SKM-1 treated with dmso at 0.1 percent for 144 hours (cell line): Measurements from ENCODE around the gene CPNE2.

ENCODE experiments used
- DNase-seq: peaks from one replicate; lab custom pipeline; 2025; ENCODE audit not compliant: unreplicated experiment; lab: John Stamatoyannopoulos, UW

The CPNE2 gene

DNA sequence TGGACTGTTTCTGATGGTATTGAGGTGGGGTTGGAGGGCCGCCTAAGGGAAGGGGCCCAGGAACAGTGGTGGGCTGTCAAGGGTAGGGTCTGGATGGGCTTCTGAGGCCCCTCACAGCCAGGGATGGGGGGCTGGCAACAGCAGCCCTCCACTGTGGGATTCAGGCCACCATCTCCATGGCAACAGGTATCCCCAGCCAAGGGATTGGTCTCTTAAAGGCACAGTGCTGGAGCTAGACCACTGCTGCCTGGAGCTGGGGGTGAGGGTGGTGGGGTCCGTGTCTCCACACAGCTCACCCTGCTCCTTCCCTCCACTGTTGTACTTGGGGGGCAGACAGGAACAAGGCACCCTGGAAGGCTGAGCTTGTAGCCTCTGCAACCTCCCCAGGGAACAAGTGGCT lies 51.6 kb downstream of the CPNE2 start:
- no peak for DNase-seq

DNA sequence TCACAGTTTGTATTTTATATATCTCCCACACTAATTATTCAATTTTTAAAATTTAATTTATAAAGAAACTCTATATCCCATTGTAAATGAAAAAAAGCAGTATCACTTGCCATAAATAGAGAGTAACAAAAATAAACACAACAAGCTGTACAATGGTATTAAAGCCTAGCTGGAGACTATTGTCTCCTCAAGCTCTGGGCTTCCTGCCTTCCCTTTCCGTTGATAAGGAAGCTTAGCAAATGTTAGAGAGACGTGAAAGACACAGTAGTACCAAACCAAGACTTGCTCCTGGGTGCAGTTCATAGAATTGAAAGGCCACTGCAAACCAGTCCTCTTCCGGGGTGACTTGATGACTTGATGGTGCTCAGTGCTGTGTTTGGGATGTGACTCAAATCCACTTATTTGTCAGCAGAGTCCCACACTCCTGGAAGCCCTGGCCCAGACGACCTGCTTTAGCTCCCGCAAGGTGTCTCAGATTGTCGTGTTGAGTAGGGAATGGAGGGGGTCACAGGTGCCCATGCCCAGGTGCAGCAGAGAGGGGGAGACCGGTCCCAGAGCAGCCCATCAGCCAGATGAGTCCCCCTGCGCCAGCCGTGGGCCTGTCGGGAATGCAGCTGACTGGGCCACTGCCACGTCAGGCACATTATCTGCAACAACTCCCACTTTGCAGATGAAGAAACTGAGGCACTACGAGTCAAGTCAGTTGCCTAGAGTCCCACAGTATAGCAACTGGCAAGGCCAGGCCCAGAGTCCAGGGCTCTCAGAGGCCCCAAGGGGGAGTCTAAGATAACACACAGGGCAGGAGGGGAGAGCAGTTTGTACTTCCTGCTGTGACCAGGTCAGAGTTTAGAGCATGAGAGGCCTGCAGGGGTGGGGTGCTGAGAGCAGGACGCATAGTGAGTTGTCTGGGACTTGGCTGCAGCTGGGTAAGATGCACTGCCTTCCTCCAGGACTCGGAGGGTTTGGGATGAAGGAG lies 53.0 kb downstream of the CPNE2 start:
- no peak for DNase-seq

DNA sequence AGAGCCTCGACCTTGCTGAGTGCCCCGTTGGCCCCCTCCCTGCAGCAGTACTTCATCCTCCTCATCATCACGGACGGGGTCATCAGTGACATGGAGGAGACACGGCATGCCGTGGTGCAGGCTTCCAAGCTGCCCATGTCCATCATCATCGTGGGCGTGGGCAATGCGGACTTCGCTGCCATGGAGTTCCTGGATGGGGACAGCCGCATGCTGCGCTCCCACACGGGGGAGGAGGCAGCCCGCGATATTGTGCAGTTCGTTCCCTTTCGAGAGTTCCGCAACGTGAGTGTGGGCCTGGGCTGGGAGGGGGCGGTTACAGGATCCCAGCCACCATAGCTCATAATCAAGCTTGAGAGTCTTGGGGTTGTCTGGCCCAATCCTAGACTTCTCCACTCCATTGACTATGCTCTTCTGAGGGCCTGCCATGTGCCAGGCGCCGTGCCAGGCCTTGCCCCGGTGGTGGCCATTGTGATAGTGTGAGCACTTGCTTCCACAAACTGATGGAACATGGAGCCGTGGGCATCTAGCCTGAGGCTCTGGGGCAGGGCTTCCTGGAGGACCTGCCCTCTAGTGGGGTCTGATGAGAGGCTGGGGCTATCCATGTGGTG lies 53.8 kb downstream of the CPNE2 start:
- DNase-seq: no peak

DNA sequence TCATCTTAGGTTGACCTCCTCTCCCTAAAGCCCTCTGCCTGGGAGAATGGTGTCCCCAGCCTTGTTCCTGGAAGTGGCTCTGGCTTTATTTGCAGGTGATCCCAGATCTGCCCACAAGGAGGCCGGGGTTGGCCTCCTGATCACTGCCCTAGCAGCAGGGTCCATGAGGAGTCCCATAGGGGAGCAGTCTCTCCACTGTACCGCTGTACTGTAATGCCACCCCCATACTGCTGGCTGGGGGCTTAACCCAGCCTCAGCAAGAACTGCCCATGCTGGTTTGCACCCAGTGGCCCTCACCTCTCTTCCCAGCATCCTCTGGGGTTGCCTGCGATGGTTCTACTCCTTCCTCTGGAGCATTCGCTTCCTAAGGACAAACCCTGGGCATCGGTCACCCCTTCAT lies 54.4 kb downstream of the CPNE2 start:
- peak; percentile 6 for DNase-seq

- no peak for DNase-seq
These were observed 55.2 kb downstream of the CPNE2 start for GRCh38 chr16:57147381-57148221.

DNA sequence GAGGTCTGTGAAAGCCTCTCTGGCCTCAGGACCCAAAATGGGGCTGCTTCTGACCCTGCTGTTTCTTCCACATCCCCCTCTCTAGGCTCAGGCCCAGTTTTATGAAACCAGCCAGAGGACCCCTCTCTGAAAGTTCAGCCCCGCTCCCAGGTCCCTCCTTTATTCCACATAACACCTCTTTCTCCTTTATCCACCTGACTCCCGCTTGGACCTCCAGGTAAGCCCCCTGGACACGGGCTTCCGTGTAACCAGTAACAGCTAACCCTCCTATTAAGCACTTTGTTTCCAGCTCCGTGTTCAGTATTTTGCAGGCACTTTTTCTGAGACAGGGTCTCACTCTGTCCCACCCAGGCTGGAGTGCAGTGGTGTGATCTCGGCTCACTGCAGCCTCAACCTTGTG lies 56.1 kb downstream of the CPNE2 start:
- no peak for DNase-seq

GRCh38 chr16:57149391-57149790 lies 57.0 kb downstream of the CPNE2 start:
- no peak for DNase-seq

DNA sequence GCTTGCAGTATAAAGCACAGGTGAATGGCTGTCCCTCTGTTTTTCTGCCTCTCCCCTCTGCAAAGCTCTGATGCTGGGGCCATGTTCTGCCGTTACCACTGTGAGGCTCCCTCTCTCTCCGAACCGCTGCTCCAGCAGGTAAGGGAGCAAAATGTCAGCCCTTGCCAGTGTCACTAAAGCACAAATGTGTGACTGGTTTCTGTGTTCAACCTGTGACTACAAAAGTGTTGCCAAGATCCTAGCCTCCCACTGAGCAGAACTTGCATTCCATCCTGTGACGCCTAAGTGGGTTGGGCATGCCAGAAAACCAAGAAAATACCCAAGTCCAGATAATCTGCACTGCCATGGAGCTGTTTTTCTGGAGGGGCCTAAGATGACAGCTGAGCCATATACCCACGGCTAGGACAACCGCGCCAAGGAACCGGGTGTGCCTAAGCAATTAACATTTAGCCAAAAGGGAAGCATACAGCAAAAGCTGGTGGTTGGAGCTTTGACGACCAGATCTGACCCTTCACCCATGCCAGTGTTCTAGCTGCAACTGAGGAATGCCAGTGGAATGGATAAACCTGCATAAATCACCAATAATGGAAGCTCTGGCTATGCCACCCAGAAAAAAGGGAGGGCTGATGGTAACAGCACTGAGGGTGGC lies 58.4 kb downstream of the CPNE2 start:
- DNase-seq: no peak

GRCh38 chr16:57151369-57151768 lies 59.0 kb downstream of the CPNE2 start:
- DNase-seq: no peak

- no peak for DNase-seq
These were observed 60.0 kb downstream of the CPNE2 start for GRCh38 chr16:57152096-57153093.

DNA sequence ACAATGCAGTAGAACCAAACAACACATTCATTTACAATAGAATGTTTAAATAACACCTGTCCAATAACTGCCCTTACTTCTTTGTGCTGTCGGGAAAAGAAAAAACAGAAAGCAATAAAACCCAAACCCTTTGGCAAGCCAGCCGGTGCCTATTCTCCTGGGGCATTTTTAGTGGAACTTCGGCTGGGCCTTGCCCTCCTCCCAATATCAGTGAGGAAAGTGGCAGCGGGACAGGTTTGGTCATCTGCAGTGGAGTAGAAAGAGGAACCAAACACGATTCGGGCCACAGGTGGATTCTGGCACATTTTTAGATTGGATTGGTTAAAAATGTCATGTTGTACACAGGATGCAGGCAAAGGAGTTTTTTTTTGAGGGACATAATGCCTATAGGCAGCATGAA lies 61.5 kb downstream of the CPNE2 start:
- no peak for DNase-seq

- no peak for DNase-seq
These were observed 63.4 kb downstream of the CPNE2 start for GRCh38 chr16:57155702-57156350.

GRCh38 chr16:57156351-57156703 lies 63.9 kb downstream of the CPNE2 start:
- DNase-seq: no peak

- DNase-seq: no peak
These were observed 65.2 kb downstream of the CPNE2 start for GRCh38 chr16:57157533-57157932.

- DNase-seq: no peak
These were observed 67.1 kb downstream of the CPNE2 start for GRCh38 chr16:57159447-57159846.

- no peak for DNase-seq
These were observed 71.5 kb downstream of the CPNE2 start for GRCh38 chr16:57163842-57164241.

DNA sequence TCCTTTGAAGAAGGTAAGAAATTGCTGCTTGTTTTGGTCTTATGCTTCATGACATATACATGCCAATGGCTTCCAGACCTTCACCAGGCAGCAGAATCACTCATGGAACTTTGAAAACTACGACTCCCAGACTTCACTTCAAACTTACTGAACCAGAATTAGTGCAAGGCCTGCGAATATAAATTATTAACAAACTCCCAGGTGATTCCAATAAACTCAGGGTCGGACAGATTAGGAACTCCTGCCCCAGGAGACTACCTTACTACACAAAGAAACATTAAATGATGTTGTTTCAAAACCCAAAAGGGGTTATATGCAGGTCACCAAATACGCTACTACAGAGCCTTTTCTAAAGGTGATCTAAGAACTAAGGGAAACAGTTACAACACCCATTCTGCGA lies 73.1 kb downstream of the CPNE2 start:
- no peak for DNase-seq

GRCh38 chr16:57165938-57166337 lies 73.6 kb downstream of the CPNE2 start:
- no peak for DNase-seq

GRCh38 chr16:57166451-57166850 lies 74.1 kb downstream of the CPNE2 start:
- DNase-seq: no peak
